ENCODE measurements around the gene CHMP3. TPM values are rescaled to one million over a fixed set of nuclear protein-coding genes. Genes with fewer than 3 reads are reported as not detected.

Gene CHMP3
- total and polyA plus RNA-seq, 12 donors, result 26.1 to 203 (median 96.3) TPM

- Histone ChIP-seq H3K27me3 (no peaks in the 10 kb centered on the region), H3K27ac (peak overlapping the region in 1 of 5 donors; percentile 2), H3K9me3 (replicated peaks in 1 of 3) (no peaks in the 10 kb centered on the region), H3K4me1 (replicated peaks in 1 of 2) (peaks cover 0 to 9% of the 10 kb centered on the region in 2 donors), H3K36me3 (replicated peaks in 1 of 2) (peaks cover 0 to 92% of the 10 kb centered on the region in 2 donors), H3K4me3 (no peak overlapping the region)
- intact Hi-C loops (cut with DNase I), result no loop called here
- 92 to 93% (median 93%) methylated on average over 7 of the region's 7 CpGs for WGBS, 4 donors
- no peak for DNase-seq
- TF ChIP-seq CTCF (IDR thresholded peaks at IDR 0.05) (no peak), POLR2A (IDR thresholded peaks at IDR 0.05) (no peak)
Measured at GRCh38 chr2:86488561-86489250, 74.5 kb downstream of the CHMP3 start.

- Histone ChIP-seq H3K36me3 (replicated peaks in 1 of 2) (peaks cover 0 to 98% of the 10 kb centered on the region in 2 donors), H3K4me3 (no peak overlapping the region), H3K27ac (no peak overlapping the region), H3K9me3 (replicated peaks in 1 of 3) (no peaks in the 10 kb centered on the region), H3K27me3 (no peaks in the 10 kb centered on the region), H3K4me1 (replicated peaks in 1 of 2) (peaks cover 0 to 9% of the 10 kb centered on the region in 2 donors)
- TF ChIP-seq CTCF (IDR thresholded peaks at IDR 0.05), result no peak
- no peak for TF ChIP-seq POLR2A (IDR thresholded peaks at IDR 0.05)
- DNase-seq, result no peak
- 98 to 100% (median 99%) methylated on average over 2 of the region's 2 CpGs for WGBS, 4 donors
- intact Hi-C loops (cut with DNase I), result no loop called here
Measured at GRCh38 chr2:86487062-86487461, 76.2 kb downstream of the CHMP3 start.

GRCh38 chr2:86485802-86486201 lies 77.4 kb downstream of the CHMP3 start:
- TF ChIP-seq POLR2A (IDR thresholded peaks at IDR 0.05) (no peak), CTCF (IDR thresholded peaks at IDR 0.05) (no peak)
- H3K27me3 ChIP-seq, result no peaks in the 10 kb centered on the region
- 90 to 97% (median 94%) methylated on average over 3 of the region's 3 CpGs for WGBS, 4 donors
- intact Hi-C loops (cut with DNase I), result no loop called here
- no peak for DNase-seq
- peak overlapping the region in 1 of 5 donors; percentile 58 for H3K27ac ChIP-seq
- peaks cover 0 to 9% of the 10 kb centered on the region in 2 donors for H3K4me1 ChIP-seq (replicated peaks in 1 of 2)
- no peak overlapping the region for H3K4me3 ChIP-seq
- H3K36me3 ChIP-seq (replicated peaks in 1 of 2), result peaks cover 0 to 98% of the 10 kb centered on the region in 2 donors
- no peaks in the 10 kb centered on the region for H3K9me3 ChIP-seq (replicated peaks in 1 of 3)

GRCh38 chr2:86485103-86485502 lies 78.1 kb downstream of the CHMP3 start:
- Histone ChIP-seq H3K36me3 (replicated peaks in 1 of 2) (peaks cover 0 to 99% of the 10 kb centered on the region in 2 donors), H3K27ac (peak overlapping the region in 1 of 5 donors; percentile 58), H3K27me3 (no peaks in the 10 kb centered on the region), H3K9me3 (replicated peaks in 1 of 3) (no peaks in the 10 kb centered on the region), H3K4me1 (replicated peaks in 1 of 2) (peaks cover 0 to 9% of the 10 kb centered on the region in 2 donors), H3K4me3 (no peak overlapping the region)
- intact Hi-C loops (cut with DNase I), result no loop called here
- DNase-seq, result peak in 1 of 7 donors; percentile 48
- no peak for TF ChIP-seq POLR2A (IDR thresholded peaks at IDR 0.05)
- TF ChIP-seq CTCF (IDR thresholded peaks at IDR 0.05), result no peak

Measured in adrenal gland (tissue), 12 donors.